Keratinocyte (primary cell): ENCODE data around the gene BET1.

Experiments used
- CTCF ChIP-seq, 3 experiments: IDR thresholded peaks in 1 of 3; conservative IDR thresholded peaks in 1 of 3; optimal IDR thresholded peaks in 1 of 3; 2 replicates in 2 of 3; 3 replicates in 1 of 3; pipeline versions ENCODE3 to v1.5.1; 2011; ENCODE audit warnings: low read length in 3 of 3, mild to moderate bottlenecking in 3 of 3, moderate library complexity in 2 of 3, control low read depth in 1 of 3, inconsistent platforms in 1 of 3; ENCODE audit not compliant: insufficient read depth in 2 of 3; ENCODE audit errors: extremely low read depth in 1 of 3
- EZH2 ChIP-seq: IDR thresholded peaks from one replicate; pipeline ENCODE4 v1.6.1; 2012; ENCODE audit warnings: inconsistent platforms, mild to moderate bottlenecking, low read length, moderate library complexity

- TF ChIP-seq CTCF (optimal IDR thresholded peaks at IDR 0.05 in 1 of 3, IDR thresholded peaks at IDR 0.05 in 1 of 3, conservative IDR thresholded peaks at IDR 0.05 in 1 of 3; ENCODE audit: extremely low read depth in 1 of 3, insufficient read depth in 2 of 3, low read length in 3 of 3) = no peak
- no peak for TF ChIP-seq EZH2
Observed at GRCh38 chr7:94005753-94006152, 1.6 kb upstream of the BET1 start.
